RWPE1 (cell line): ENCODE data around the gene TIAM2.

Experiments used
- CTCF ChIA-PET: fragments of 350-600 bp; sonication (Branson Sonifier 250); formaldehyde crosslinking; extraction: SDS; loops from one replicate; lab custom pipeline; 2021; lab: Yijun Ruan, JAX
- POLR2A ChIA-PET: fragments of 400-600 bp; formaldehyde crosslinking; extraction: SDS; loops from one replicate; lab custom pipeline; 2020; ENCODE audit warnings: antibody characterized with exemption; ENCODE audit not compliant: low non-redundant PET; lab: Yijun Ruan, JAX
- DNase-seq: peaks from one replicate; pipeline ENCODE4 v3.0.0; 2012; ENCODE audit warnings: low spot score
- H3K27ac ChIP-seq: fragments of 450-650 bp; 2 replicates; pipeline ENCODE4 v1.5.1; 2017
- CTCF ChIP-seq: fragments of 450-650 bp; conservative IDR thresholded peaks from 2 replicates; pipeline ENCODE4 v1.5.1; 2017; ENCODE audit warnings: low read depth, mild to moderate bottlenecking

The TIAM2 gene

GRCh38 chr6:155106456-155107115 lies 111.5 kb downstream of the TIAM2 start:
- ChIA-PET CTCF (no interaction called here), POLR2A (interaction anchor here (0.5 kb wide), 1 partner anchor 27 kb away, joined by 3 read pairs; no protein-coding TSS in a partner anchor)
- DNase-seq, result no peak
- H3K27ac ChIP-seq, result no peak overlapping the region
- TF ChIP-seq CTCF, result no peak

- no peak for DNase-seq
- CTCF ChIA-PET, result no interaction called here
- POLR2A ChIA-PET, result no interaction called here
- no peak for TF ChIP-seq CTCF
- H3K27ac ChIP-seq, result no peak overlapping the region
Observed at GRCh38 chr6:155107432-155108069, 112.4 kb downstream of the TIAM2 start.

- ChIA-PET POLR2A (no interaction called here), CTCF (interaction anchor here (0.5 kb wide), 1 partner anchor 138 kb away, joined by 3 read pairs; no protein-coding TSS in a partner anchor)
- DNase-seq, result no peak
- no peak for TF ChIP-seq CTCF
- H3K27ac ChIP-seq, result no peak overlapping the region
Observed at GRCh38 chr6:155108070-155108820, 113.1 kb downstream of the TIAM2 start.

GRCh38 chr6:155110721-155111120 lies 115.6 kb downstream of the TIAM2 start:
- DNase-seq, result no peak
- no peak for TF ChIP-seq CTCF
- no peak overlapping the region for H3K27ac ChIP-seq
- POLR2A ChIA-PET, result no interaction called here
- CTCF ChIA-PET, result interaction anchor here (0.6 kb wide), 1 partner anchor 58 kb away, joined by 3 read pairs; no protein-coding TSS in a partner anchor

- no peak for TF ChIP-seq CTCF
- no peak overlapping the region for H3K27ac ChIP-seq
- POLR2A ChIA-PET, result no interaction called here
- CTCF ChIA-PET, result interaction anchor here (0.7 kb wide), 1 partner anchor 259 kb away, joined by 3 read pairs; no protein-coding TSS in a partner anchor
- DNase-seq, result no peak
Observed at GRCh38 chr6:155112757-155113156, 117.6 kb downstream of the TIAM2 start.

GRCh38 chr6:155115893-155116570 lies 120.9 kb downstream of the TIAM2 start:
- POLR2A ChIA-PET, result no interaction called here
- DNase-seq, result no peak
- TF ChIP-seq CTCF, result no peak
- CTCF ChIA-PET, result no interaction called here
- H3K27ac ChIP-seq, result no peak overlapping the region
